Subcutaneous abdominal adipose tissue (tissue), 5 donors: ENCODE data around the gene PSMC4.

Experiments used
- H3K27ac ChIP-seq: one replicate; pipeline ENCODE4 v1.7.0; 2013; ENCODE audit warnings: low read depth, mild to moderate bottlenecking, inconsistent platforms, low read length, moderate library complexity
- H3K27me3 ChIP-seq, 5 donors: one replicate each; pipeline ENCODE4 v1.7.0; 2013; ENCODE audit warnings: low read length in 5 of 5, inconsistent platforms in 1 of 5; ENCODE audit not compliant: control insufficient read depth in 5 of 5, insufficient read depth in 4 of 5
- H3K36me3 ChIP-seq, 5 donors: one replicate each; pipeline ENCODE4 v1.7.0; 2013; ENCODE audit warnings: low read length in 5 of 5; ENCODE audit not compliant: control insufficient read depth in 5 of 5, insufficient read depth in 5 of 5
- H3K4me1 ChIP-seq, 5 donors: one replicate each; pipeline ENCODE4 v1.7.0; 2013; ENCODE audit warnings: low read length in 5 of 5, mild to moderate bottlenecking in 3 of 5, moderate library complexity in 1 of 5; ENCODE audit not compliant: control insufficient read depth in 5 of 5, insufficient read depth in 5 of 5
- H3K4me3 ChIP-seq, 5 donors: one replicate each; pipeline ENCODE4 v1.7.0; 2013; ENCODE audit warnings: low read length in 5 of 5, low read depth in 1 of 5
- H3K9ac ChIP-seq, 5 donors: one replicate each; pipeline ENCODE4 v1.7.0; 2013; ENCODE audit warnings: low read length in 5 of 5, mild to moderate bottlenecking in 4 of 5, moderate library complexity in 3 of 5
- H3K9me3 ChIP-seq, 5 donors: one replicate each; pipeline ENCODE4 v1.7.0; 2013; ENCODE audit warnings: low read length in 5 of 5; ENCODE audit not compliant: control insufficient read depth in 5 of 5
- donor health status: healthy.
- donor health status: healthy.
- donor health status: healthy.
- donor health status: healthy.
- donor health status: healthy.

PSMC4 gene

GRCh38 chr19:39970675-39971379 lies at the start of gene PSMC4:
Gene PSMC4, plus strand, starts transcription at chr19:39971165. Its CDS starts 38 bp downstream, at chr19:39971203.
- Histone ChIP-seq H3K9me3 (no peaks in the 10 kb centered on the region), H3K4me1 (peaks cover 6 to 20% (median 17%) of the 10 kb centered on the region in 5 donors), H3K9ac (peak within 1 kb of the TSS; percentile 90 to 98 (median 97)), H3K27me3 (peaks cover 0 to 3% (median 0%) of the 10 kb centered on the region in 5 donors), H3K27ac (peak within 1 kb of the TSS; percentile 87), H3K36me3 (peaks cover 7 to 36% (median 32%) of the 10 kb centered on the region in 5 donors), H3K4me3 (peak within 1 kb of the TSS; percentile 89 to 95 (median 92))

DNA sequence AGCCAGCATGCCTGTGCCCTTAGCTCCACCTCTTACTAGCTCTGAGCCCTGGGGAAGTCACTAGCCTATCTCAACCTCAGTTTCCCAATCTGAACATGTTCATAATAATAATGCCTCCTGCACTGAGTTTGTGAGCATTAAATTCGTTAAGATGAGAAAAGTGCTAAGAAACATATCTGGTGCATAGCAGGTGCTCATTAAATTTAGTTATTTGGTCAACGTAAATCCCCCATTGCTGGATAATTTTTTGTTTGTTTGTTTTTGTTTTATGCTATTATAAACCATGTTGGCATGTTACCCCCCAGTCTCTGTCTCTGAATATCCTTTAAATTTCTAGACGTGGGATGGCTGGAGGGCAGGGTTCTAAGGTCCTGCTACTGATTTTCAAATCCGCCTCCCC lies 47.1 kb upstream of the PSMC4 start:
- Histone ChIP-seq H3K9me3 (peaks cover 0 to 9% (median 5%) of the 10 kb centered on the region in 5 donors), H3K36me3 (no peaks in the 10 kb centered on the region), H3K27ac (no peak overlapping the region), H3K4me3 (no peak overlapping the region), H3K4me1 (no peaks in the 10 kb centered on the region), H3K27me3 (peaks cover 0 to 2% (median 0%) of the 10 kb centered on the region in 5 donors), H3K9ac (no peak overlapping the region)

DNA sequence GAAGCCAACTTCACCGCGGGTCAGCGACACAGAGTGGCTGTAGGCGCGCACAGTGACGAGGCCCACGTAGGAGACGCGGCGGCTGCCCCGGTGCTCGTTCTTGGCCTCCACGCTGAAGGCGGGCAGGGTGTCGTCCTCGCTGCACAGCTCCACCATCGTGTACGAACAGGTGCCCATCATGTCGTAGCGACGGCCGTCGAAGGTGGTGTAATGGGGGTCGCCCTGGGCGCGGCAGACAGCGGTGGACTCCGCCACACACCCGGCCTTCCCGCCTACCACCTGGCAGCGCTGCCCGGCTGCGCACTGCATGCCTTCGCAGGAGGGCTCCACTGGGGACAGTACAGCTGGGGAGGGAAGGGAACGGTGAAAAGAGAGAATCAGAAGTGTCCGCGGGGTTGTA lies 46.6 kb upstream of the PSMC4 start:
- no peak overlapping the region for H3K4me3 ChIP-seq
- no peaks in the 10 kb centered on the region for H3K36me3 ChIP-seq
- peaks cover 0 to 9% (median 5%) of the 10 kb centered on the region in 5 donors for H3K9me3 ChIP-seq
- H3K27me3 ChIP-seq: peaks cover 0 to 2% (median 0%) of the 10 kb centered on the region in 5 donors
- H3K27ac ChIP-seq: no peak overlapping the region
- no peaks in the 10 kb centered on the region for H3K4me1 ChIP-seq
- H3K9ac ChIP-seq: no peak overlapping the region

DNA sequence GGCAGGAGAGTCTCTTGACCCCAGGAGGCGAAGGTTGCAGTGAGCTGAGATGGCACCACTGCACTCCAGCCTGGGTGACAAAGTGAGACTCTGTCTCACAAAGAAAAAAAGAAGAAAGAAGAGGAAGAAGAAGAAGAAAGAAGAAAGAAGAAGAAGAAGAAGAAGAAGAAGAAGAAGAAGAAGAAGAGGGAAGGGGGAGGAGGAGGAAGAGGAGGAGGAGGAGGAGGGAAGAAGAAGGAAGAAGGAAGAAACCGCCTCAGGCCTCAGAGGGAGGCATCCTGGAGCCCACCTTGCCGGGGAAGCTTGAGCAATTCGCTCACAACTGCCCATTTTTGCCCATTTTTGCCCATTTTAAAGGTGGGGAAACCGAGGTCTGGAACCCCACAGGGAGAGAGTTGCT lies 46.0 kb upstream of the PSMC4 start:
- Histone ChIP-seq H3K9me3 (peaks cover 0 to 3% (median 1%) of the 10 kb centered on the region in 5 donors), H3K4me1 (no peaks in the 10 kb centered on the region), H3K9ac (no peak overlapping the region), H3K4me3 (no peak overlapping the region), H3K36me3 (no peaks in the 10 kb centered on the region), H3K27me3 (peaks cover 0 to 2% (median 0%) of the 10 kb centered on the region in 5 donors), H3K27ac (no peak overlapping the region)

DNA sequence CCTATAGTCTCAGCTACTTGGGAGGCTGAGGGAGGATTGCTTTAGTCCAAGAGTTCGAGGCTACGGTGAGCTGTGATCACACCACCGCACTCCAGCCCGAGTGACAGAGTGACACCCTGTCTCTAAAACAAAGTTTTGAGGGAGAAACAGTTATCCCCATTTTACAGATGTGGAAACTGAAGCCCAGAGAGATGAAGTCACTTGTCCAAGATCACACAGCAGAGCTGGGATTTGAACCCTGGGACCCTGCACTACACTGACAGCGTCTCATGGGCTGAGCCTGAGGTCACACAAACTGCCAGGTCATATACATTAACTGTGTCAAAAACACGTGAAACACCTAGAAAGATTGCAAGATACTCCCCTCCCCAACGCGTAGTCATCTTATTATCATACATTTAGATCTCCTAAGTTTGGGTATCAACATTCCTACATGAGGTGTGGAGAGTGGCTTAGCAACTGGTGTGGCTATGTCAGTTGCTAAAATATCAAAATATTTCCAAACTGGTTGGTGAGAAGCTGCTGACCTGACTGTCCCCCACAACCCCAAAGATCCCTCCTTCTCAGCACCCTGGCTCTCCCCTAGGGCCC lies 44.7 kb upstream of the PSMC4 start:
- Histone ChIP-seq H3K4me3 (no peak overlapping the region), H3K9me3 (peaks cover 0 to 4% (median 2%) of the 10 kb centered on the region in 5 donors), H3K9ac (no peak overlapping the region), H3K27me3 (peaks cover 0 to 2% (median 0%) of the 10 kb centered on the region in 5 donors), H3K36me3 (no peaks in the 10 kb centered on the region), H3K27ac (no peak overlapping the region), H3K4me1 (no peaks in the 10 kb centered on the region)

- Histone ChIP-seq H3K9me3 (peaks cover 0 to 4% (median 2%) of the 10 kb centered on the region in 5 donors), H3K9ac (no peak overlapping the region), H3K4me3 (no peak overlapping the region), H3K36me3 (no peaks in the 10 kb centered on the region), H3K27ac (no peak overlapping the region), H3K27me3 (peaks cover 0 to 2% (median 0%) of the 10 kb centered on the region in 5 donors), H3K4me1 (no peaks in the 10 kb centered on the region)
Measured at GRCh38 chr19:39927076-39927475, 43.9 kb upstream of the PSMC4 start.

DNA sequence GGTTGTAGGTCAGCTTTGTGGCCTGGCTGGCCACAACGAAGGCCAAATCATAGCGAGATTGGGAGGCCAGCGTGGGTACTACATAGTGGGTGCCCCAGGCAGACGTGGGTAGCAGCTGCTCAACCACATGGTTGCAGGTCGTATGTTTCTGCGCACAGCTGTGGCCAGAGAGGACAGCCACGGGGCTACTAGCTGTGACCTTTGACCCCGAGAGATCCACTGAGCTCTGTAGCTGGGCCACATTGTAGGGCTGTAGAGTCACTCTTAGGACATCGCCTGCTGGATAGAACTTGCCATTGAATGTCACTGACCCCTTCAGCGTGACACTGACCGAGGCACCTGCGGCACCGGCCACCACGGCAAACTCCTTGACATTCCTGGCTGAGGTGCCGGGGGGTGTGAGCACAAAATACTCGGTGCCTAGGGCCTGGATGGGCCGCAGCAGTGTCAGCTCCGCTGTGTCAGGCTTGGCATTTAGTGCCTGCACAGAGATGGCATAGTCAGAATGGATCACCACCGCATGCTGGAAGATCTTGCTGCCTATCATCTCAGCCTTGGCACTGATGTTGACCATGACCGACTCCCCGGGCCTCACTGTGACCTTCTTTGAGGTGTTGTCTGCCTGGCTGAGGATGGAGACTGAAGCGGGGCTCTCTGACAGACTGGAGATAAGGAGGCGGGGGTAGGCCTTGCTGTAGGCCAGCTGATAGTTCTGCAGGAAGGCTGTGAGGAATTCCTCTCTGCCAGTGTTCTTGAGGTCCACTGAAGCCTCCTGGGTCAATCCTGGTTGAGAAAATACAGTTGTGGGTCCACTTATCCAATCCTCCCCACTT lies 43.2 kb upstream of the PSMC4 start:
- Histone ChIP-seq H3K27ac (no peak overlapping the region), H3K36me3 (no peaks in the 10 kb centered on the region), H3K4me1 (no peaks in the 10 kb centered on the region), H3K27me3 (peaks cover 0 to 2% (median 0%) of the 10 kb centered on the region in 5 donors), H3K9me3 (peaks cover 0 to 4% (median 2%) of the 10 kb centered on the region in 5 donors), H3K9ac (no peak overlapping the region), H3K4me3 (no peak overlapping the region)

GRCh38 chr19:39928357-39928725 lies 42.6 kb upstream of the PSMC4 start:
- Histone ChIP-seq H3K4me3 (no peak overlapping the region), H3K36me3 (no peaks in the 10 kb centered on the region), H3K27me3 (peaks cover 0 to 2% (median 0%) of the 10 kb centered on the region in 5 donors)

DNA sequence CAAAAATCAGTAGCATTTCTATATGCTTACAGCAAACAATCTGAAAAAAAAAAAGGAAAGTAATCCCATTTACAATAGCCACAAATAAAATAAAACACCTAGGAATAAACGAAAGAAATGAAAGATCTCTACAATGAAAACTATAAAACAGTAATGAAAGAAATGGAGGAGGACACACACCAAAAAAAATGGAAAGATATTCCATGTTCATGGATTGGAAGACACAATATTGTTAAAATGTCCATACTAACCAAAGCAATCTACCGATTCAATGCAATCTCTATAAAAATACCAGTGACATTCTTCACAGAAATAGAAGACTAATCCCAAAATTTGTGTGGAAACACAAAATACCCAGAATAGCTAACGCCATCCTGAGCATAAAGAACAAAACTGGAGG lies 41.2 kb upstream of the PSMC4 start:
- Histone ChIP-seq H3K9me3 (peaks cover 0 to 4% (median 2%) of the 10 kb centered on the region in 5 donors), H3K36me3 (no peaks in the 10 kb centered on the region), H3K4me1 (peaks cover 0 to 5% (median 0%) of the 10 kb centered on the region in 5 donors), H3K4me3 (no peak overlapping the region), H3K27me3 (peaks cover 0 to 4% (median 2%) of the 10 kb centered on the region in 5 donors), H3K27ac (no peak overlapping the region), H3K9ac (no peak overlapping the region)

More at GRCh38 chr19:39928357-39928725, 42.6 kb upstream of the PSMC4 start:
- Histone ChIP-seq H3K4me1 (no peaks in the 10 kb centered on the region), H3K9ac (no peak overlapping the region), H3K27ac (no peak overlapping the region), H3K9me3 (peaks cover 0 to 4% (median 2%) of the 10 kb centered on the region in 5 donors)
